ENCODE measurements around the gene PRDM16.

GRCh38 chr1:3155056-3155925 is 86.3 kb downstream of the PRDM16 start:
- no peak for TF ChIP-seq CTCF (conservative IDR thresholded peaks at IDR 0.05 in 1 of 2, IDR thresholded peaks at IDR 0.05 in 1 of 2; ENCODE audit: extremely low read depth in 1 of 2, insufficient read depth in 1 of 2, low read depth in 1 of 2, low read length in 2 of 2)
- TF ChIP-seq EZH2 (IDR thresholded peaks at IDR 0.05; ENCODE audit: borderline replicate concordance, low read length): no peak
